Neural progenitor cell (in vitro differentiated cells): ENCODE measurements around the gene GRK1. TPM values are rescaled to one million over a fixed set of nuclear protein-coding genes. Genes with fewer than 3 reads are reported as not detected.
"Not testable (repeated sequence)": the region's sequence is repeated elsewhere in the genome, so short reads cannot be mapped to it uniquely, and the experiment has no call there.

Source experiments
- DNase-seq: peaks from one replicate; pipeline ENCODE4 v3.0.0-alpha.2; 2016; ENCODE audit warnings: low spot score
- H2AFZ ChIP-seq: fragments of 200-600 bp; sonication (generic); replicated peaks from 2 replicates; pipeline ENCODE4 v1.6.1; 2016; ENCODE audit warnings: antibody characterized with exemption
- H3F3A ChIP-seq: fragments of 200-600 bp; sonication (generic); 2 replicates; pipeline ENCODE4 v1.6.1; 2016; ENCODE audit warnings: antibody characterized with exemption, low read depth
- H3K27ac ChIP-seq: fragments of 200-600 bp; sonication (generic); 2 replicates; pipeline ENCODE4 v1.5.1; 2016; ENCODE audit warnings: mild to moderate bottlenecking
- H3K27me3 ChIP-seq: fragments of 200-600 bp; sonication (generic); 2 replicates; pipeline ENCODE4 v1.6.1; 2016; ENCODE audit warnings: mild to moderate bottlenecking, moderate library complexity
- H3K36me3 ChIP-seq: fragments of 200-600 bp; sonication (generic); 2 replicates; pipeline ENCODE4 v1.5.1; 2016
- H3K4me1 ChIP-seq: fragments of 200-600 bp; sonication (generic); 2 replicates; pipeline ENCODE4 v1.6.1; 2016; ENCODE audit warnings: mixed run types
- H3K4me2 ChIP-seq: fragments of 200-600 bp; sonication (generic); 2 replicates; pipeline ENCODE4 v1.6.1; 2016
- H3K4me3 ChIP-seq: fragments of 200-600 bp; sonication (generic); 2 replicates; pipeline ENCODE4 v1.5.1; 2016
- H3K79me2 ChIP-seq: fragments of 200-600 bp; sonication (generic); 2 replicates; pipeline ENCODE4 v1.6.1; 2016; ENCODE audit warnings: low read depth
- H3K9ac ChIP-seq: fragments of 200-600 bp; sonication (generic); 2 replicates; pipeline ENCODE4 v1.6.1; 2016
- H3K9me3 ChIP-seq: fragments of 200-600 bp; sonication (generic); 2 replicates; pipeline ENCODE4 v1.5.1; 2016; ENCODE audit warnings: low read depth
- H4K20me1 ChIP-seq: fragments of 200-600 bp; sonication (generic); 2 replicates; pipeline ENCODE4 v1.6.1; 2016; ENCODE audit warnings: low read depth
- H3K27ac Mint-ChIP-seq: 3 replicates; pipeline ENCODE4 v1.8.0; 2021; ENCODE audit warnings: mixed read lengths
- H3K27me3 Mint-ChIP-seq: 2 replicates; pipeline ENCODE4 v1.8.0; 2022; ENCODE audit warnings: low read depth, mild to moderate bottlenecking, inconsistent platforms, moderate library complexity, mixed read lengths; ENCODE audit not compliant: insufficient read depth
- H3K36me3 Mint-ChIP-seq: 3 replicates; pipeline ENCODE4 v1.8.0; 2021; ENCODE audit warnings: mixed read lengths
- H3K4me1 Mint-ChIP-seq: 3 replicates; pipeline ENCODE4 v1.8.0; 2021; ENCODE audit warnings: mixed read lengths
- H3K4me3 Mint-ChIP-seq: 3 replicates; pipeline ENCODE4 v1.8.0; 2021; ENCODE audit warnings: mild to moderate bottlenecking, moderate library complexity, mixed read lengths
- H3K9me3 Mint-ChIP-seq: 3 replicates; pipeline ENCODE4 v1.8.0; 2020; ENCODE audit warnings: mixed read lengths
- EZH2 ChIP-seq: fragments of 200-600 bp; sonication (generic); IDR thresholded peaks from 2 replicates; pipeline ENCODE4 v1.6.1; 2017; ENCODE audit warnings: antibody characterized with exemption, mild to moderate bottlenecking, moderate library complexity
- EZH2phosphoT487 ChIP-seq: fragments of 200-600 bp; sonication (generic); IDR thresholded peaks from 2 replicates; pipeline ENCODE4 v1.6.1; 2017; ENCODE audit warnings: antibody characterized with exemption
- total RNA-seq: library from RNA; depleted of rRNA; stranded (reverse); fragments of >200 nt; gene quantifications from 2 replicates; pipeline ENCODE4 v1.2.3, GENCODE V29; 2015; ENCODE audit warnings: low replicate concordance
- TF ChIP-seq, protein P1 (sequence below): fragments of 200-600 bp; sonication (generic); IDR thresholded peaks from 2 replicates; pipeline ENCODE4 v1.5.1; 2017; ENCODE audit warnings: antibody characterized with exemption, mild to moderate bottlenecking

GRK1 gene
- total RNA-seq, 1 donor from 2014 or later: not detected

- Histone ChIP-seq H3K4me2 (no peak overlapping the region), H3K27me3 (no peaks in the 10 kb centered on the region), H3K9ac (no peak overlapping the region), H3K4me1 (no peaks in the 10 kb centered on the region), H2AFZ (no peak overlapping the region), H4K20me1 (no peaks in the 10 kb centered on the region), H3F3A (peaks cover 11% of the 10 kb centered on the region), H3K27ac (no peak overlapping the region), H3K79me2 (no peaks in the 10 kb centered on the region), H3K4me3 (no peak overlapping the region), H3K36me3 (no peaks in the 10 kb centered on the region), H3K9me3 (no peaks in the 10 kb centered on the region)
- DNase-seq: no peak
- TF ChIP-seq EZH2: no peak
- TF ChIP-seq EZH2phosphoT487: no peak
- TF ChIP-seq, protein P1, sequence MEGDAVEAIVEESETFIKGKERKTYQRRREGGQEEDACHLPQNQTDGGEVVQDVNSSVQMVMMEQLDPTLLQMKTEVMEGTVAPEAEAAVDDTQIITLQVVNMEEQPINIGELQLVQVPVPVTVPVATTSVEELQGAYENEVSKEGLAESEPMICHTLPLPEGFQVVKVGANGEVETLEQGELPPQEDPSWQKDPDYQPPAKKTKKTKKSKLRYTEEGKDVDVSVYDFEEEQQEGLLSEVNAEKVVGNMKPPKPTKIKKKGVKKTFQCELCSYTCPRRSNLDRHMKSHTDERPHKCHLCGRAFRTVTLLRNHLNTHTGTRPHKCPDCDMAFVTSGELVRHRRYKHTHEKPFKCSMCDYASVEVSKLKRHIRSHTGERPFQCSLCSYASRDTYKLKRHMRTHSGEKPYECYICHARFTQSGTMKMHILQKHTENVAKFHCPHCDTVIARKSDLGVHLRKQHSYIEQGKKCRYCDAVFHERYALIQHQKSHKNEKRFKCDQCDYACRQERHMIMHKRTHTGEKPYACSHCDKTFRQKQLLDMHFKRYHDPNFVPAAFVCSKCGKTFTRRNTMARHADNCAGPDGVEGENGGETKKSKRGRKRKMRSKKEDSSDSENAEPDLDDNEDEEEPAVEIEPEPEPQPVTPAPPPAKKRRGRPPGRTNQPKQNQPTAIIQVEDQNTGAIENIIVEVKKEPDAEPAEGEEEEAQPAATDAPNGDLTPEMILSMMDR: no peak
- Mint-ChIP-seq H3K9me3 (peaks cover 13% of the 10 kb centered on the region), H3K27ac (peak overlapping the region; percentile 35), H3K36me3 (peaks cover 7% of the 10 kb centered on the region), H3K4me1 (peaks cover 7% of the 10 kb centered on the region), H3K4me3 (peak overlapping the region; percentile 67), H3K27me3 (peaks cover 18% of the 10 kb centered on the region)
These were observed 84.5 kb downstream of the GRK1 start for GRCh38 chr13:113751491-113751890.

DNA sequence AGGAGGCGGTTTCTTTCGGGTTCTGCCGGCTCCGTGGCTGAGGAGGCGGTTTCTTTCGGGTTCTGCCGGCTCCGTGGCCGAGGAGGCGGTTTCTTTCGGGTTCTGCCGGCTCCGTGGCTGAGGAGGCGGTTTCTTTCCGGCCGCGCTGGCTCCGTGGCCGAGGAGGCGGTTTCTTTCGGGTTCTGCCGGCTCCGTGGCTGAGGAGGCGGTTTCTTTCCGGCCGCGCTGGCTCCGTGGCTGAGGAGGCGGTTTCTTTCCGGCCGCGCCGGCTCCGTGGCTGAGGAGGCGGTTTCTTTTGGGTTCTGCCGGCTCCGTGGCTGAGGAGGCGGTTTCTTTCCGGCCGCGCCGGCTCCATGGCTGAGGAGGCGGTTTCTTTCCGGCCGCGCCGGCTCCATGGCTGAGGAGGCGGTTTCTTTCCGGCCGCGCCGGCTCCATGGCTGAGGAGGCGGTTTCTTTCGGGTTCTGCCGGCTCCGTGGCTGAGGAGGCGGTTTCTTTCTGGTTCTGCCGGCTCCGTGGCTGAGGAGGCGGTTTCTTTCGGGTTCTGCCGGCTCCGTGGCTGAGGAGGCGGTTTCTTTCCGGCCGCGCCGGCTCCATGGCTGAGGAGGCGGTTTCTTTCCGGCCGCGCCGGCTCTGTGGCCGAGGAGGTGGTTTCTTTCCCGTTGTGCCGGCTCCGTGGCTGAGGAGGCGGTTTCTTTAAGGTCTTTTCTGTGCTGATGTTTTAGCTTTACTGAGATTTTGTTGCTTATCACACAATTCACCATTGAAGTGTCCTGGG, 85.4 kb downstream of the GRK1 start:
- H3K27me3 Mint-ChIP-seq: peaks cover 21% of the 10 kb centered on the region
- peaks cover 15% of the 10 kb centered on the region for H3K9me3 Mint-ChIP-seq
- H3K4me3 Mint-ChIP-seq: not testable (repeated sequence)

GRCh38 chr13:113753171-113753570, 86.2 kb downstream of the GRK1 start:
- Histone ChIP-seq H3K36me3 (no peaks in the 10 kb centered on the region), H3K9me3 (no peaks in the 10 kb centered on the region), H3K4me3 (no peak overlapping the region), H3K9ac (no peak overlapping the region), H3K79me2 (no peaks in the 10 kb centered on the region), H3K27ac (no peak overlapping the region), H3F3A (peaks cover 16% of the 10 kb centered on the region), H3K4me2 (no peak overlapping the region), H3K4me1 (peaks cover 2% of the 10 kb centered on the region), H3K27me3 (peaks cover 8% of the 10 kb centered on the region), H4K20me1 (no peaks in the 10 kb centered on the region), H2AFZ (no peak overlapping the region)
- no peak for TF ChIP-seq EZH2
- TF ChIP-seq, protein P1: no peak
- no peak for TF ChIP-seq EZH2phosphoT487
- no peak for DNase-seq
- peaks cover 7% of the 10 kb centered on the region for H3K36me3 Mint-ChIP-seq
- H3K27me3 Mint-ChIP-seq: peaks cover 23% of the 10 kb centered on the region
- H3K9me3 Mint-ChIP-seq: peaks cover 15% of the 10 kb centered on the region
- H3K4me1 Mint-ChIP-seq: peaks cover 7% of the 10 kb centered on the region
- no peak overlapping the region for H3K27ac Mint-ChIP-seq
- no peak overlapping the region for H3K4me3 Mint-ChIP-seq

More for the DNA sequence above, 85.4 kb downstream of the GRK1 start:
- not testable (repeated sequence) for H3K4me1 Mint-ChIP-seq, H3K9ac ChIP-seq, DNase-seq, H3K9me3 ChIP-seq, H3K4me1 ChIP-seq, H3K4me3 ChIP-seq, H2AFZ ChIP-seq, H3K27ac ChIP-seq, H3K79me2 ChIP-seq, H3K36me3 Mint-ChIP-seq, H3K27me3 ChIP-seq, H3K4me2 ChIP-seq, H4K20me1 ChIP-seq, H3K36me3 ChIP-seq, H3K27ac Mint-ChIP-seq
- H3F3A ChIP-seq: peaks cover 13% of the 10 kb centered on the region

GRCh38 chr13:113754242-113754641, 87.2 kb downstream of the GRK1 start:
- H3K79me2 ChIP-seq: no peaks in the 10 kb centered on the region
- H3K4me2 ChIP-seq: no peak overlapping the region
- TF ChIP-seq EZH2phosphoT487 (no peak), EZH2 (no peak)
- TF ChIP-seq, protein P1: no peak
- Mint-ChIP-seq H3K27me3 (peaks cover 25% of the 10 kb centered on the region), H3K4me1 (peaks cover 10% of the 10 kb centered on the region), H3K4me3 (no peak overlapping the region), H3K36me3 (peaks cover 7% of the 10 kb centered on the region), H3K27ac (no peak overlapping the region), H3K9me3 (peaks cover 15% of the 10 kb centered on the region)
- no peaks in the 10 kb centered on the region for H4K20me1 ChIP-seq
- H3K9me3 ChIP-seq: no peaks in the 10 kb centered on the region
- no peak overlapping the region for H3K27ac ChIP-seq
- peaks cover 19% of the 10 kb centered on the region for H3F3A ChIP-seq
- peaks cover 14% of the 10 kb centered on the region for H3K27me3 ChIP-seq
- no peak overlapping the region for H2AFZ ChIP-seq
- no peak overlapping the region for H3K9ac ChIP-seq
- no peak overlapping the region for H3K4me3 ChIP-seq
- H3K36me3 ChIP-seq: no peaks in the 10 kb centered on the region
- H3K4me1 ChIP-seq: peaks cover 8% of the 10 kb centered on the region
- no peak for DNase-seq
